ENCODE data around the gene CRBN.

Gene CRBN

GRCh38 chr3:3109407-3110298, 69.8 kb downstream of the CRBN start:
- no peak for DNase-seq

- no peak for DNase-seq
Measured at GRCh38 chr3:3107858-3108257, 71.6 kb downstream of the CRBN start.

GRCh38 chr3:3107181-3107580, 72.3 kb downstream of the CRBN start:
- DNase-seq = no peak

GRCh38 chr3:3105815-3106214, 73.7 kb downstream of the CRBN start:
- DNase-seq = no peak

- DNase-seq = no peak
Measured at GRCh38 chr3:3105246-3105645, 74.2 kb downstream of the CRBN start.

- no peak for DNase-seq
Measured at GRCh38 chr3:3102751-3103150, 76.7 kb downstream of the CRBN start.

- DNase-seq = no peak
Measured at GRCh38 chr3:3101660-3102458, 77.6 kb downstream of the CRBN start.

Measured in fibroblast of upper back skin (primary cell).